Uterus (tissue), 2 donors: Measurements from ENCODE around the gene CORO7.

ENCODE experiments used
- CTCF ChIP-seq, 4 experiments: fragments of 200-600 bp in 2 of 4; fragments of 450-650 bp in 2 of 4; sonication (generic) in 2 of 4; IDR thresholded peaks; one replicate each; pipeline ENCODE4 v1.5.1; 2016 to 2019; ENCODE audit warnings: antibody characterized with exemption in 4 of 4, mild to moderate bottlenecking in 2 of 4, moderate library complexity in 1 of 4
- POLR2A ChIP-seq, 2 donors: fragments of 450-650 bp; IDR thresholded peaks; one replicate each; pipeline ENCODE4 v1.6.1; 2016; ENCODE audit warnings: antibody characterized with exemption in 2 of 2, mild to moderate bottlenecking in 1 of 2, moderate library complexity in 1 of 2

GRCh38 chr16:4419402-4419959 is 3.1 kb upstream of the CORO7 start:
- no peak for TF ChIP-seq CTCF (IDR thresholded peaks at IDR 0.05)
- no peak for TF ChIP-seq POLR2A (IDR thresholded peaks at IDR 0.05)
